IPS-18a (cell line): ENCODE measurements around the gene ATRN.
"Not testable (repeated sequence)": the region's sequence is repeated elsewhere in the genome, so short reads cannot be mapped to it uniquely, and the experiment has no call there.

ENCODE experiments used
- H3K27ac ChIP-seq: one replicate; pipeline ENCODE4 v1.5.1; 2013; ENCODE audit warnings: low read length
- H3K27me3 ChIP-seq: one replicate; pipeline ENCODE4 v1.6.1; 2013; ENCODE audit warnings: mild to moderate bottlenecking, low read length; ENCODE audit not compliant: control insufficient read depth, insufficient read depth
- H3K36me3 ChIP-seq: one replicate; pipeline ENCODE4 v1.6.1; 2013; ENCODE audit warnings: low read depth, low read length; ENCODE audit not compliant: control insufficient read depth
- H3K4me1 ChIP-seq: one replicate; pipeline ENCODE4 v1.6.1; 2013; ENCODE audit warnings: low read depth, low read length; ENCODE audit not compliant: control insufficient read depth
- H3K4me3 ChIP-seq: one replicate; pipeline ENCODE4 v1.5.1; 2013; ENCODE audit warnings: low read length
- H3K9ac ChIP-seq: one replicate; pipeline ENCODE4 v1.6.1; 2013; ENCODE audit warnings: mild to moderate bottlenecking, low read length, moderate library complexity
- H3K9me3 ChIP-seq: one replicate; pipeline ENCODE4 v1.6.1; 2013; ENCODE audit warnings: low read depth, low read length; ENCODE audit not compliant: control insufficient read depth

ATRN gene

DNA sequence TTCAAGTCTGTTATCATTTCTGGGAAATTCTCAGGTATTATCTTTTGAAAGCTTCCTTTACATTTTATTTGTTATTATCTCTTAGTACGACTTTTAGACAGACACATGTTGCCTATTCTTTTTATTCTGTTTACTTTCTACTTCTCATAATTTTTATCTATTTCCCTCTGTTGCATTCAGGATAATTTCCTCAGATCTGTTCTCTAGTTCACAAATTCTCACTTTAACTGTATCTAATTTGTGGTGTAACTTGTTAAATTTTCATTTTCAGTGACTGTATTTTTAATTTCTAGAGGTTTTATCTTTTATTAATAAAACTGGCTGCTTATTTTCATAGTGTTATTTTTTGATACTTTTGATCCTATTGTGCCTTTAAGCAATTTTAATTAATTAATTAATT is 16.0 kb downstream of the ATRN start:
- Histone ChIP-seq H3K4me1 (no peaks in the 10 kb centered on the region), H3K27ac (no peak overlapping the region), H3K27me3 (no peaks in the 10 kb centered on the region), H3K9ac (no peak overlapping the region), H3K9me3 (peaks cover 6% of the 10 kb centered on the region), H3K4me3 (no peak overlapping the region), H3K36me3 (no peaks in the 10 kb centered on the region)

DNA sequence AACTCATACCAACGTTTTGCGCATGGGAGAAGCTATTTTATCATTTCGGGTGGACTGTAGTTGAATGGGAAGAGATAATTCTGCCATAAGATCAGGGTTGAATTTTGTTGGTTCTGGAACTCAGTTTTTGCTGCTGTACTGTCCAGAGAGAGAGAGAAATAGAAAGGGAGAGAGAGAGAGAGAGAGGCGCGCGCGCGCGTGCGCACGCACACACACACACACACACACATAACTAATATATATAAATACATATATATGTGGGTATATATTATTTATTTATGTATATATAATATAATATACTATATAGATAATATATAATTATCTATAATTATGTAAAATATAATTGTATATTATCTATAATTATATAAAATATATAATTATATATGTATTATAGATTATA is 21.9 kb downstream of the ATRN start:
- no peaks in the 10 kb centered on the region for H3K4me1 ChIP-seq
- no peak overlapping the region for H3K4me3 ChIP-seq
- no peaks in the 10 kb centered on the region for H3K36me3 ChIP-seq
- no peaks in the 10 kb centered on the region for H3K9me3 ChIP-seq
- no peak overlapping the region for H3K27ac ChIP-seq
- H3K9ac ChIP-seq: no peak overlapping the region
- no peaks in the 10 kb centered on the region for H3K27me3 ChIP-seq

DNA sequence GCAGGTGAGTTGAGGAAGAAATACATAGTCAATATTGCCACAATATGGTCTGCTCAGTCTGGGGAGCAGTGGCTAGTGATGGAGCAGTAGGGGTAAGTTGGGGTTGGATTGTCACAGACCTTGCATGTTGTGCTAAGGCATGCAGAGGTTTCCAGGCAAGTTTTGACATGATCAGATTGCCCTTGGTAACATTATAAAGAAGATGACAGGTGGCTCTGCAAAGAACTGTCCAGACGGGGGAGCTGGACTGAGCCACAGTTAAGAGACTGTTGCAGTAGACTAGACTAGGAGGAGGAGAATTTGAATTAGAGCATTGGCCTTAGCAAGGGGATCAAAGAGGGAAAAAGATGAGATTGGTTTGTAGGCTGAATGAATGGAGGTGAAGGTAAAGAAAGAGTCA is 23.4 kb downstream of the ATRN start:
- no peaks in the 10 kb centered on the region for H3K4me1 ChIP-seq
- H3K36me3 ChIP-seq: no peaks in the 10 kb centered on the region
- H3K27ac ChIP-seq: no peak overlapping the region
- no peak overlapping the region for H3K9ac ChIP-seq
- H3K9me3 ChIP-seq: no peaks in the 10 kb centered on the region
- H3K27me3 ChIP-seq: no peaks in the 10 kb centered on the region
- no peak overlapping the region for H3K4me3 ChIP-seq

DNA sequence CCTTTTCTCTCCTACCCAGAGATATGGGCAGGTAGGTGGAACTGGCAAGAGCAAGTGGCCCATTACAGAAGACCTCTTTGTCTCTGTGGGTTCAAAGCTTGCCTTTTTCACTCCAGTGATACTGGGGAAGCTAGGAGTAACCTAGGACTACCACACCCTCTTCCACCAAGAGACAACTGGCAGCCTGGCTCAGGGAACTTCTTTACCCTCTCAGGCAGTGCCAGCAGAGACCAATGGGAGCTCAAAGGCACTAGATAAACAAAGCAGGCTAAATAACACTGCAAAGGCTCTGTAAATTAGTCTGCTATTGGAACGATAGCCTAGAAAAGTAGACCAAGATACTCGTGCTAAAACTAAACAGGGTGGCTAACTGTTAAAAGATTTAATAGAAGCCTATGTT is 32.1 kb downstream of the ATRN start:
- no peak overlapping the region for H3K27ac ChIP-seq
- H3K36me3 ChIP-seq: no peaks in the 10 kb centered on the region
- no peaks in the 10 kb centered on the region for H3K27me3 ChIP-seq
- H3K9me3 ChIP-seq: no peaks in the 10 kb centered on the region
- H3K4me3 ChIP-seq: no peak overlapping the region
- no peaks in the 10 kb centered on the region for H3K4me1 ChIP-seq
- H3K9ac ChIP-seq: no peak overlapping the region

DNA sequence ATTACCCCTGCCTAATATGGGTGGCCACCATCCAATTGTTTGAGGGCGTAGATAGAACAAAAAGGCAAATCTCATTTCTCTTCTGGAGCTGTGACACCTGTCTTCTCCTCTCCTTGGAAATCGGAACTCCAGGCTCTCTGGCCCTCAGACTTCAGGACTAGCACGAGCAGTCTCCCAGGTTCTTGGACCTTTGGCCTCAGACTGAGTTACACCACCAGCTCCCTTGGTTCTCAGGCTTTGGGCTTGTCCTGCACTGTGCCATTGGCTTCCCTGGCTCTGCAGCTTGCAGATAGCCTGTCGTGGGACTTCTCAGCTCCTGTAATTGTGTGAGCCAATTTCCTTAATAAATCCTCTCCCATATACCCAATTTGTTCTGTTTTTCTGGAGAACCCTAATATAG is 34.3 kb downstream of the ATRN start:
- Histone ChIP-seq H3K4me1 (no peaks in the 10 kb centered on the region), H3K36me3 (no peaks in the 10 kb centered on the region), H3K4me3 (no peak overlapping the region), H3K9ac (no peak overlapping the region), H3K27me3 (no peaks in the 10 kb centered on the region), H3K9me3 (no peaks in the 10 kb centered on the region), H3K27ac (no peak overlapping the region)

DNA sequence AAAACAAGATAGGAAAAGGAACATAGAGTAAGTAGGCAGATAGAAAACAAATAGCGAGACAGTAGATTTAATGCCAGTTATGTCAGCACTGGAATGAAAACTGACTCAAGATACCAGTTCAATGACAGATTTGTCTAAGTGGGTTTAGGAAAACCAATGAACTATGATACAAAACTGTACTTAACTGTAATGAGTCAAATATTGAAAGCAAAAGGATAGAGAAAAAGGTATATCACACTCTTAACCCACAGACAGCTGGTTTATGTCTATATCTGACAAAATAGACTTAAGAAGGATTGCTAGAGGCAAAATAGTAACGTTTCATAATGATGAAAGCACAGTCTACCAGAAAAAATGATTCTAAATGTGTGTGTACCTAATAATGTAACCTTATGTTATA is 38.2 kb downstream of the ATRN start:
- Histone ChIP-seq H3K4me1 (no peaks in the 10 kb centered on the region), H3K9me3 (no peaks in the 10 kb centered on the region), H3K4me3 (no peak overlapping the region), H3K27ac (no peak overlapping the region), H3K27me3 (no peaks in the 10 kb centered on the region), H3K36me3 (no peaks in the 10 kb centered on the region), H3K9ac (no peak overlapping the region)

DNA sequence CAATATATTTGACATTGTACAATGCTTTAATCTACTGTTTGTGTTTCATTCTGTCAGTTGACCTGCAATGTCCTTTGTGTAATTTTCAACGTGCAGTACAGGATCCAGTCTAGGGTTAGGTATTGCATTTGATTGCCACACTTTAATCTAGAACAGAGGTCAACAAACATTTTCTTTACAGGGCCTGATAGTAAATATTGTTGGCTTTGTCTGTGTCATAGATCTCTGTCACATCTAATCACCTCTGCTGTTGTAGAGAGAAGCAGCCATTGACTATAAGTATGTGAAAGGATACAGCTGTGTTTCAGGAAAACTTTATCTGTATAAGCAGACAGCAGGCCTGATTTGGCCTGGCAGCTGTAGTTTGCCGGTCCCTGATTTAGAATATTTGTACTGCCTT is 39.3 kb downstream of the ATRN start:
- Histone ChIP-seq H3K4me3 (no peak overlapping the region), H3K9ac (no peak overlapping the region), H3K4me1 (no peaks in the 10 kb centered on the region), H3K9me3 (no peaks in the 10 kb centered on the region), H3K36me3 (no peaks in the 10 kb centered on the region), H3K27ac (no peak overlapping the region), H3K27me3 (no peaks in the 10 kb centered on the region)

DNA sequence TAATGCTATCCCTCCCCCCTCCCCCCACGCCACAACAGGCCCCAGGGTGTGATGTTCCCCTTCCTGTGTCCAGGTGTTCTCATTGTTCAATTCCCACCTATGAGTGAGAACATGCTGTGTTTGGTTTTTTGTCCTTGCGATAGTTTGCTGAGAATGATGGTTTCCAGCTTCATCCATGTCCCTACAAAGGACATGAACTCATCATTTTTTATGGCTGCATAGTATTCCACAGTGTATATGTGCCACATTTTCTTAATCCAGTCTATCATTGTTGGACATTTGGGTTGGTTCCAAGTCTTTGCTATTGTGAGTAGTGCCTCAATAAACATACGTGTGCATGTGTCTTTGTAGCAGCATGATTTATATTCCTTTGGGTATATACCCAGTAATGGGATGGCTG is 41.4 kb downstream of the ATRN start:
- not testable (repeated sequence) for H3K27ac ChIP-seq, H3K27me3 ChIP-seq, H3K9me3 ChIP-seq, H3K36me3 ChIP-seq, H3K9ac ChIP-seq, H3K4me1 ChIP-seq, H3K4me3 ChIP-seq

DNA sequence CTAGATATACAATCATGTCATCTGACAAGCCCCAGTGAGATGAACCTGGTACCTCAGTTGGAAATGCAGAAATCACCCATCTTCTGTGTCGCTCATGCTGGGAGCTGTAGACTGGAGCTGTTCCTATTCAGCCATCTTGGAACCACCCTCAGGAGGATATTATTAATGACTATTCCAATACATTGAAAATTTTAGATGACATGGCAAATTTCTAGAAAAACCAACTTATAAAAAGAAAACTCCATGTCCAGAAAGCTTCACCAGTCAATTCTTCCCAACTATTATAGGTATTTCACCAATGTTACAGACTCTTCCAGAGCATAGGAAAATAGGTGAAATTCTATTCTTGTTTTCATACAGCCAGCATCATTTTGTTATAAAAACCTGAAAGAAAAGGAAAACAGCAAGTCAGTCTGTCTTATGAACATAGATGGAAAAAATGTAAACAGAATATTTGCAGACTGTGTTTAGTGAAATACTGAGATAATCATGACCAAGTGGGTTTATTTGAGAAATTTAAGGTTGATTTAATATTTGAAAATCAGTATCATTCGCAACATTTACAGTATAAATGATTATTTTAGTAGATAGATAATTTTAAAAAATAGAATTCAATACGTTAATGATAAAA is 43.3 kb downstream of the ATRN start:
- Histone ChIP-seq H3K4me3 (no peak overlapping the region), H3K9ac (no peak overlapping the region), H3K36me3 (no peaks in the 10 kb centered on the region), H3K9me3 (no peaks in the 10 kb centered on the region), H3K27ac (no peak overlapping the region), H3K27me3 (no peaks in the 10 kb centered on the region), H3K4me1 (no peaks in the 10 kb centered on the region)

DNA sequence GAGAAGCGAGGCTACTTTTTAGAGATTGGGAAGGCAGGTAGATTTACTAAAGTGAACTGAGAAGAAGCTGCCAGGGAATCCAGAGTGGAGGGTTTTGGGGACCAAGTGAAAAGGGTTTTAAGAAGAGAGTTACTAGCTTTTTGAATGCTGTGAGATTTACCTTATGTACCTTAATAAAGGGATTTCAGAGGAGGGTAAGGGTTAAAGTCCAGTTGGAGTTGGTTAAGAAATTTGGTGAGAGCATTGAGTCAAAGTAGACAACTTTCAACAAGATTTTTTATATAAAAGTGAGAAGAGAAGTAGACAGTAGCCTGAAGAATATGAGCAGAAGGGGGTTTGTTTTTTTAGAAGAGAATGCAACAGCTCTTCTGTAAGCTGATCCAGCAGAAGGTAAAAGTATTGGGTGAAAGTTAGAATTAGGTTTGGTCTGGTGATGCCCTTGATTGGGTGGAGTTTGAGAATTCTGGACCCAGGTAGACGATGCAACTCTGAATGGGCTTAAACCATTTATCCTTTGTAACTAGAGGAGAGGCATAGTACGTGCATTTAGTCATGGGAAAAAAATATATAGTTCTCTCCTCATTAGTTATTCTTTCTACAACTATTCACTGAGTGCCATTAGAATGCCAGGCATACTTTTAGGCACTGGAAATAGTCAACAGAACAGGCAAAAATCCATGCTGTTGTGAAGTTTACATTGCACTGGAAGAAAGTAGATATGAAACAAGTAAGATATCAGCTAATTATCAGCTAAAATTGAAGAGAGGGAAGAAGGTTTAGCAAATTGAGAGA is 44.8 kb downstream of the ATRN start:
- no peak overlapping the region for H3K27ac ChIP-seq
- H3K36me3 ChIP-seq: no peaks in the 10 kb centered on the region
- H3K4me3 ChIP-seq: no peak overlapping the region
- H3K9me3 ChIP-seq: no peaks in the 10 kb centered on the region
- no peaks in the 10 kb centered on the region for H3K27me3 ChIP-seq
- H3K9ac ChIP-seq: no peak overlapping the region
- no peaks in the 10 kb centered on the region for H3K4me1 ChIP-seq

DNA sequence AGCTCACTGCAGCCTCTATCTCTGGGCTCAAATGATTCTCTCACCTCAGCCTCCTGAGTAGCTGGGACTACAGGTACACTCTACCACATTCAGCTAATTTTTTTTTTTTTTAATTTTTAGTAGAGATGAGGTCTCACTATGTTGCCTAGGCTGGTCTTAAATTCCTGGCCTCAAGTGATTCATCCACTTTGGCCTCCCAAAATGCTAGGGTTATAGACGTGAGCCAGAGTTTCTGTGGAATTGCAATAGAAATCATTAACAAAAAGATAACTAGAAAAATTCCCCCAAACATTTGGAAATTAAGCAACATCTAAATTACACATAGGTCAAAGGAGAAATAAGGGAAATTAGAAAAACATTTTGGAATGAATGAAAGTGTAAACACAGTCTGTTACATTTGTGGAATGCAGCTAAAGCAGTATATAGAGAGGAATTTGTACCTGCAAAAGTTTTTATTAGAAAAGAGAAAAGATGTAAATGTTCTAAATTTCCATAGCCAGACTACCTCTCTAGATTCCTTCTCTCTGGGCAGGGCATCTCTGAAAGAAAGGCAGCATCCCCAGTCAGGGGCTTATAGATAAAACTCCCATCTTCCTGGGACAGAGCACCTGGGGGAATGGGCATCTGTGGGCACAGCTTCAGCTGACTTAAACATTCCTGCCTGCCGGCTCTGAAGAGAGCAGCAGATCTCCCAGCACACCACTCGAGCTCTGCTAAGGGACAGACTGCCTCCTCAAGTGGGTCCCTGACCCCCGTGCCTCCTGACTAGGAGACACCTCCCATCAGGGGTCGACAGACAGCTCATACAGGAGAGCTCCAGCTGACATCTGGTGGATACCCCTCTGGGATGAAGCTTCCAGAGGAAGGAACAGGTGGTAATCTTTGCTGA is 51.3 kb downstream of the ATRN start:
- no peak overlapping the region for H3K27ac ChIP-seq
- H3K27me3 ChIP-seq: no peaks in the 10 kb centered on the region
- no peak overlapping the region for H3K4me3 ChIP-seq
- no peaks in the 10 kb centered on the region for H3K36me3 ChIP-seq
- H3K9ac ChIP-seq: no peak overlapping the region
- H3K9me3 ChIP-seq: no peaks in the 10 kb centered on the region
- no peaks in the 10 kb centered on the region for H3K4me1 ChIP-seq
